Pancreas (tissue), 10 donors: ENCODE measurements around the gene RHD. TPM values are rescaled to one million over a fixed set of nuclear protein-coding genes. Genes with fewer than 3 reads are reported as not detected.
"Not testable (repeated sequence)": the region's sequence is repeated elsewhere in the genome, so short reads cannot be mapped to it uniquely, and the experiment has no call there.

Source experiments
- ATAC-seq, 4 donors: fragments of 200-7000 bp; cut with Tn5 transposase; one replicate each; pipeline versions ENCODE4 v1.8.0 to v1.9.1; 2020; ENCODE audit warnings: mild to moderate bottlenecking in 4 of 4, moderate library complexity in 4 of 4
- DNase-seq, 6 donors: peaks; one replicate each; pipeline ENCODE4 v3.0.0-alpha.2; 2020
- FAIRE-seq: peaks from 2 replicates; lab custom pipeline; 2012; peaks lifted over from hg19 to GRCh38; lab: Jason Lieb, UNC
- H3K27ac ChIP-seq, 4 donors: fragments of 200-600 bp; sonication (generic); 1 replicate in 3 of 4; 2 replicates in 1 of 4; pipeline versions ENCODE4 v1.5.0 to v1.8.0; 2020
- H3K27me3 ChIP-seq, 4 donors: fragments of 200-600 bp; one replicate each; pipeline ENCODE4 v1.8.0; 2021
- H3K36me3 ChIP-seq, 3 donors: fragments of 200-600 bp; sonication (generic) in 1 of 3; one replicate each; pipeline versions ENCODE4 v1.5.0 to v1.8.0; 2020 to 2021
- H3K4me1 ChIP-seq, 3 donors: fragments of 200-600 bp; one replicate each; pipeline ENCODE4 v1.8.0; 2021
- H3K4me3 ChIP-seq, 4 donors: fragments of 200-600 bp; sonication (generic) in 2 of 4; one replicate each; pipeline versions ENCODE4 v1.5.0 to v1.8.0; 2020 to 2021
- H3K9me3 ChIP-seq, 4 donors: fragments of 200-600 bp; one replicate each; pipeline ENCODE4 v1.8.0; 2021
- WGBS, 2 donors: extraction: QIAGEN DNeasy Blood & Tissue Kit; methylation state at CpG; one replicate each; pipeline ENCODE4 v1.1.7; 2013; 5-methylcytosine and 5-hydroxymethylcytosine counted together
- intact Hi-C, 3 donors: fragments of 100-400 bp; cut with DNase I; formaldehyde crosslinking; loops; one replicate each; pipeline versions ENCODE4 v1.11.1 to v1.14.2; 2022
- polyA plus RNA-seq, 2 donors: library from polyadenylated mRNA; stranded (reverse); fragments of 200-250 nt; gene quantifications; one replicate each; pipeline ENCODE4 v1.2.3, GENCODE V29; 2013
- total RNA-seq, 6 donors: library from RNA; stranded (reverse); fragmentation: NEBNext Ultra II Directional in 4 of 6; extraction: Animal tissue kit (Norgen Biotek cat#: 25700) in 4 of 6; gene quantifications; one replicate each; pipeline versions ENCODE4 v1.2.1 to v1.2.4, GENCODE V29; 2021 to 2023
- donor health status: healthy with polysubstance abuse.
- donor health status: DM: no; HTN: no; CAD: no; lungs with moderate emphysema.
- donor health status: DM: no; HTN: no; CAD: no.
- donor health status: control.
- donor health status: control.
- donor health status: Bipolar disorder and iron deficiency.
- donor health status: DM: yes; HTN: yes; CAD: no.
- donor health status: DM: no; HTN: no; CAD: no.
- donor health status: DM: no; HTN: no; CAD: no.
- donor health status: DM: yes; HTN: yes; CAD: no.

The RHD gene
- total and polyA plus RNA-seq, 8 donors, result not detected

DNA sequence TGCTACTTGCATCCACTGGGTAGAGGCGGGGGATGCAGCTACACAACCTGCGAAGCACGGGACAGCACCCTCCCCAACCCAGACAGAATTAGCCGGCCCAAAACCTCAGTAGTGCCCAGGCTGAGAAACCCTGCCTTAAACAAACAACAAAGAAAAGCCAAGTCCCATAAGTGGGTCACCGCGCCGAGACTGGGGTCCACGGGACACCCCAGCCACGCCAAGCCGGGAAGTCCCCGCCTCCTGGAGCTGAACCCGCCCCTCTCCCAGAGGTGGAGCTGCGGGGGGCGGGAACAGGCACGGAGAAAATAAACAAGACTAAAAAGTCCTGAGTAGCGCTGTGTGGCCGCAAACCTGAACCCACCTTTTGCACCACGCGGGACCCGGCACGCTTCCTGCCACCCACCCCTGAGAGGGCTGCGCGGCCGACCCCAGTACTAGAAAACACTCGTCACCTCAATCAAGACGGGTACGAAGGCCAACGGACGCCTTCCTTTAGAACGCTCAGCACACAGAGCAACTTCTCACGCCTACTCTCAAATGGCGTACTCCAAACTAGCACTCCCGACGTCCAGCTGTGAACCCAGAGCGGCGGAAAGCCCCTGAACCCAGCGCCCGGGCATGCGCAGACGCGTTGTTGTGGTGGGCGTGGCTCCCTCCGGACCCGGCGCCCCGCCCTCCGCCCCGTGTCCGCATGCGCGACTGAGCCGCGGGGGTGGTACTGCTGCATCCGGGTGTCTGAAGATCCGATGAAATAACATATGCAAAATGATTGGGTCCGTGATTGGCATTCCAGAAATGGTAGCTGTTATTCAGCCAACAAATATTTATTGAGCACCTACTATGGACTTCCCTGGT is 4.8 kb upstream of the RHD start:
- 1% methylated on average over 34 to 41 of the region's 56 CpGs for WGBS, 2 donors

DNA sequence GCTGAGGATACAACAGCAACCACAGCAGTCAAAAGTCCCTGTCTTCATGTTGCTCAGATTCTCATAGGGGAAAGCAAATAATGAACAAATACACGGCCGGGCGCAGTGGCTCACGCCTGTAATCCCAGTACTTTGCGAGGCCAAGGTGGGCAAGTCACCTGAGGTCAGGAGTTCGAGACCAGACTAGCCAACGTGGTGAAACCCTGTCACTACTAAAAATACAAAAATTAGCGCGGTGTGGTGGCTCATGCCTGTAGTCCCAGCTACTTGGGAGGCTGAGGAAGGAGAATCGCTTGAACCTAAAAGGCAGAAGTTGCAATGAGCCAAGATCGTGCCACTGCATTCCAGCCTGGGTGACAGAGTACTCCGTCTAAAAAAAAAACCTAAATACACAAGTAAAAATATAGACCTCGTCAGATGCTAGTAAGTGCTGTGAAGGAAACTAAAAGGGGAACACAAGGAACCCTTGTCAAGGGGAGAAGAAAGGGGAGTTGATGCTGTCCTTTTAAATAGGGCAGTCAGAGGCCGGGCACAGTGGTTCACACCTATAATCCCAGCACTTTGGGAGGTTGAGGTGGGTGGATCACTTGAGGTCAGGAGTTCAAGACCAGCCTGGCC is 4.1 kb upstream of the RHD start:
- ATAC-seq, FAIRE-seq, H3K4me1 ChIP-seq, H3K9me3 ChIP-seq, intact Hi-C loops, DNase-seq, H3K36me3 ChIP-seq, H3K27me3 ChIP-seq: not testable (repeated sequence)
- H3K4me3 ChIP-seq, result peak overlapping the region in 1 of 4 donors; percentile 33
- H3K27ac ChIP-seq, result peak overlapping the region in 2 of 4 donors; percentile 22 to 94
- WGBS, 2 donors, result 28 to 35% methylated on average over 13 to 14 of the region's 14 CpGs

More for the DNA sequence above, 4.8 kb upstream of the RHD start:
- FAIRE-seq, intact Hi-C loops, H3K27me3 ChIP-seq, H3K36me3 ChIP-seq, H3K9me3 ChIP-seq, H3K4me1 ChIP-seq: not testable (repeated sequence)
- peak; percentile 92 to 99 (median 96) for ATAC-seq
- H3K27ac ChIP-seq, result peak overlapping the region in 3 of 4 donors; percentile 38 to 94 (median 67)
- H3K4me3 ChIP-seq, result peak overlapping the region in 1 of 4 donors; percentile 33
- peak in 5 of 6 donors; percentile 65 to 85 (median 83) for DNase-seq

DNA sequence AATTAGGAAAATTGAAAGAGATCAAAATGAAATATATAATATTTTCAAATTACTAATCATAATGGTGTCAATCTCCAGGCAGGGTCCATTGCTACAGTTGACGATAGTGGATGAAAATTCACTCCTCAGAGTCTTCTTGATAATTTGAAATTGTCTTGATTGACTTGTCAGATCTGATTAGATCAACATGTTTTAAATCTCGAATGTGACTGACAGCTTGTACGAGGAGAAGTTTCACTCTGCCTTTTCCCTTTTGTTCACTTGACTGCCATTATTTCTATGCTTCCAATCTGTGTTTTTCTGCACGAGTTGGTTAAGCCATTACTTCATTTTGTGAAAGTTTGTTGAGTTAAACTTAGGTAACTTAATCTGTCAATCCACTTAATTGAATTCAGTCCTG is 3.3 kb downstream of the RHD start:
- H3K27me3 ChIP-seq, H3K4me1 ChIP-seq, H3K36me3 ChIP-seq, H3K4me3 ChIP-seq, H3K27ac ChIP-seq, DNase-seq, intact Hi-C loops, ATAC-seq, H3K9me3 ChIP-seq: not testable (repeated sequence)
- peak; percentile 20 for FAIRE-seq
- WGBS, 2 donors, result 54 to 65% methylated on average over 4 of the region's 4 CpGs

DNA sequence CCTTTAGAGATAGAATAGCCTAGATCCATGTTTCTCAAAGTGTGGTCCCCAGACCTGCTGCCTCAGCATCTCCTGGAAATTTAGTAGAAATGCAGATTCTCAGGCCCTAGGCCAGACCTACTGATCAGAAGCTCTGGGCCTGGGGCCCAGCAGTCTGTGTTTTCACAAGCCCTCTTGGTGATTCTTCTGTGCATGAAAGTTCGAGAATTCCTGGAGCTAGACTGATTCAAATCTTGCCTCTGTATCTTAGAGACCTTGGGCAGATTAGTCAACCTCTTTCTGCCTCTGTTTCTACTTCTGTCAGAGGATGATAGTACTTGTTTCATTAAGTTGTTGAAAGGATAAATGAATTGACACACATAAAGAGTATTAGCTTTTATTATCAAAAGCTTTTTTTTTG is 5.0 kb downstream of the RHD start:
- intact Hi-C loops, H3K4me1 ChIP-seq, H3K36me3 ChIP-seq, H3K27ac ChIP-seq, ATAC-seq, H3K9me3 ChIP-seq, H3K4me3 ChIP-seq, H3K27me3 ChIP-seq, FAIRE-seq, DNase-seq: not testable (repeated sequence)
- WGBS, 2 donors, result 70 to 71% methylated on average over 1 of the region's 1 CpG

DNA sequence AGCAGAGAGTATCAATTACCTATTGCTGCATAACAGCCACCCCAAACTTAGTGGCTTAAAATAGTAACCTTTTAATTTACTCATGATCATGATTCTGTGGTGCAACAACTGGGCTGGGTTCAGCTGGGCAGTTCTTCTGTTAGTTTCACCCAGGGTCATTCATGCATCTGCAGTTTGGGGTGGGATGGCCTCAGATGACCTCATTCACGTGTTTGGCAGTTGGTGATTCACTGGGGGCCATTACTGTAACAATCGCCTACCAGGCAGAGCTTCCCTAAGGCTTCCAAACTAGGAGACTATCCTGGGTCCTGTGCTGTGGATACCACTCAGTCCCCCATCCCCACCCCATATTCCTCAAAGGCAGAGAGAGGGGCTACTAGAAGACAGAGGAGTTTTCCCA is 6.0 kb downstream of the RHD start:
- ATAC-seq, DNase-seq, H3K4me1 ChIP-seq, FAIRE-seq, H3K27me3 ChIP-seq, H3K4me3 ChIP-seq, H3K9me3 ChIP-seq, intact Hi-C loops, H3K36me3 ChIP-seq, H3K27ac ChIP-seq: not testable (repeated sequence)
- 60 to 74% methylated on average over 2 of the region's 2 CpGs for WGBS, 2 donors

DNA sequence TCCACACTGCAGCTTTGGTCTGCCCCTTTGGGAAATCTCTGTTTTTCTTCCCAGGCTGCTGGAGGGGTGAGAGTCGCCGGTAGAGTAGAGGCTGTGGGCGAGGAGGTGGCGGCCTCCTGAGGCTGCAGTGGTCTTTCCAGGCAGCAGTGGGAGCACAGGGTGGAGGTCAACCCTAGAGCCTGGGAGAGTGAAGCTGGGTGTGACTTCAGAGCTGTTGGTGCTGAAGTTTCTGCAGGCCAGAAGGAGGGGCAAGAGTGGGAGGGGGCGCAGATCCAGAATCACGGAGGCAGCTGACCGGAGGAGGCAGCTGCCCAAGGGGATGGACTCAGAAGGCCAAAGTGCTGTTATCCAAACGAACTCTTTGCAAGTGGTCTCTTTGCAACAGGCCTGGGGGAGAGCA is 6.5 kb downstream of the RHD start:
- ATAC-seq, H3K36me3 ChIP-seq, H3K4me3 ChIP-seq, intact Hi-C loops, H3K27ac ChIP-seq, H3K9me3 ChIP-seq, DNase-seq, H3K27me3 ChIP-seq, FAIRE-seq, H3K4me1 ChIP-seq: not testable (repeated sequence)
- 59 to 83% methylated on average over 3 to 4 of the region's 8 CpGs for WGBS, 2 donors

DNA sequence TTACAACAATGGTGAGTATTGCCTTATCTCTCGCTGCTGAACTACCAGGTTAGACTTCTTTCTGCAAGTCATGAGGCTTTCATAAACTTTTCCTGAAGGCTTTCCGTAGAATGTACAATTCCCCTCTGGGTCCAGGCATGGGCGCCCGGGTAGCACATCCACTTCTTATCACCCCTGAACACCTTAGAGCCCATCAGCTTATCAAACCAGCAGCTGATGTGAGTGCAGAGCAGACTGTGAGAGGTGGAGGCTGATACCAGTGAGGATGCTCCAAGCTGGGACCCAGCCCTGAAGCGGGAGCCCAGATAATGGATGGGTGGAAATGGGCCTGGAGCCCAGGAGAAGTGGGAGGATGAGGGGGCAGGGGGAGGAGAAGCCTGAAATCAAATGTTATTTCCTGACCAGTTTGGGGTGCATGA is 7.4 kb downstream of the RHD start:
- H3K4me3 ChIP-seq, H3K9me3 ChIP-seq, H3K36me3 ChIP-seq, intact Hi-C loops, DNase-seq, ATAC-seq, H3K27ac ChIP-seq, FAIRE-seq, H3K27me3 ChIP-seq, H3K4me1 ChIP-seq: not testable (repeated sequence)
- WGBS, 2 donors, result 77 to 78% methylated on average over 4 of the region's 5 CpGs

DNA sequence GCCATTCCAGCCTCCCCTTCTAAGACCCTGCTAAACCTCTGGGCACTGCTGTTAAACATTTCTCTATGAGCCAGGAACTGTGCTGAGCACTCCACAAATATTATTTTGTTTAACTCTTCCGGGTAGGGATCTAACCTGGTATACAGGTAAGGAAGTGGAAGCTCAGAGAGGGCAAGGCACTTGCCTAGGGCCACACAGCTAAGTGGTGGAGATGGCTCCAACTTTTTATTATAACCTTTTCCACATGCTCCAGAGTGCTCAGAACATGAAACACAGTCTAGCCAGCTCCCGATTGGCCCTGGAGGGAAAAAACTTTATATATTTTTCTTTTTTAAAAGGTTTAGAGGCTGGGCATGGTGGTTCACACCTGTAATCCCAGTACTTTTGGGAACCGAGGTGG is 13.6 kb downstream of the RHD start:
- H3K9me3 ChIP-seq, intact Hi-C loops, H3K4me3 ChIP-seq, H3K27me3 ChIP-seq, FAIRE-seq, H3K4me1 ChIP-seq, H3K36me3 ChIP-seq, DNase-seq, ATAC-seq, H3K27ac ChIP-seq: not testable (repeated sequence)
- 61 to 62% methylated on average over 3 of the region's 3 CpGs for WGBS, 2 donors

DNA sequence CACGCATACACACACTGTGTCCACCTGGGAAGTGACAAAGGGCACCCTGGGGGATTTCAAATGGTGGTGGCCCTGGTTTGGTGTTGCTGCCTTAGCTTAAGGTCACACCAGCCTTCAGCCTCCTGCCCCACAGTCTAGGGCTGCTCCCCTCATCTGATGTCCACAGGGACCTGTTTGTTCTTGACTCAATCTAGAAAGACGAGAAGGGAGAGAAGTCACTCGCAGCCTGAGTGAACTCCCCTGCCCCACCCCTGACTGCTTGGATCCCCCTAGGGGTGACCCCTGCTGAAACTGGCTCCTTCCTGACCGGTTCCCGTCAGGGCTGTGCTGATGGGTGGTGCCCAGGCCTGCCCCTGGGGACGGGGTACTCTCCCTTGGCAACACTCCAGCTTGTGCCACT is 14.9 kb downstream of the RHD start:
- H3K4me1 ChIP-seq, intact Hi-C loops, H3K9me3 ChIP-seq, FAIRE-seq, ATAC-seq, DNase-seq, H3K4me3 ChIP-seq, H3K36me3 ChIP-seq, H3K27me3 ChIP-seq, H3K27ac ChIP-seq: not testable (repeated sequence)
- 83 to 91% methylated on average over 3 to 5 of the region's 6 CpGs for WGBS, 2 donors

DNA sequence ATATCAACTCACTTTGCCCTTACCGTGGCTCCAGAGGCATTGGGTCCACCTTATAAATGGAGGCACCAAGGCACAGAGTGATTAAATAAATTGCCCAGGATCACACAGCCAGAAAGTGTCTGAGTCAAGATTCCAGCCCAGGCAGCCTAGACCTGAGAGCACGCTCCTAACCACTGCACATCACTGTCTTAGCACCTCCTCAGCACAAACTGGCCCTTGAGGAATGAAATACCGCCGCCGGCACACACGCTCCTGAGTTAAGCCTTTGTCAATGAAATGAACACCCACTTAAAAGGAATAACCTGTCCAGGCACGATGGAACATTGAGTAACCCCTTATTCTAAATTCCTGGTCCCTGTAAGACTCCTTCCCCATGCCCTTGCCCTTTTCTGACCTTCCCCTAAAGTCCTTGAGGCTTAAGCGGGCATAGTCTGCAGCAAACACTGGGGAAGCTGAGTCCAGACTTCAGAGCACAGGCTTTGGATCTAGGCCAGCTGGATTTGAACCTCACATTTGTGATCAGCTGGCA is 16.3 kb downstream of the RHD start:
- H3K4me1 ChIP-seq, H3K4me3 ChIP-seq, H3K27me3 ChIP-seq, H3K27ac ChIP-seq, ATAC-seq, FAIRE-seq, DNase-seq, H3K36me3 ChIP-seq, intact Hi-C loops, H3K9me3 ChIP-seq: not testable (repeated sequence)
- 48 to 72% methylated on average over 2 of the region's 8 CpGs for WGBS, 2 donors

DNA sequence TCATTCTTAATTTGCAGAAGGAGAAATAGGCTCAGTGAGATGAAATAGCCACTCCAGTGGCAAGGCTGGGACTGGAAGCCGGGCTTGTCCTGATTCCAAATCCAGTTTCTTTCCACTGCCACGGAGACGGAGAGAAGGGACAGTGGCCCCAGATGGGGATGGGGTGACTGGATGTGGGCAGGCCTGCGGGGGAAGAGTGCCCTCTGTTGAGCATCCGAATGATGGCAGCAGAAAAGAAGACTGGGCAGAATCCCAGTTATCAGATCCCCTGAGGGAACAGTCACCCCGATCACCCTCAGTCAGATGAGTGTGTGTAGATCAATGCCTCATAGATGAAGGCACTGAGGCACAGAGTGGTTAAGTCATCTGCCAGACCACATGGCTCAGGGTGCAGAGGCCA is 17.7 kb downstream of the RHD start:
- DNase-seq, H3K4me3 ChIP-seq, H3K36me3 ChIP-seq, FAIRE-seq, intact Hi-C loops, H3K27ac ChIP-seq, H3K4me1 ChIP-seq, H3K27me3 ChIP-seq, H3K9me3 ChIP-seq: not testable (repeated sequence)
- ATAC-seq, result peak in 3 of 4 donors; percentile 63 to 87 (median 82)
- 4 to 6% methylated on average over 5 of the region's 6 CpGs for WGBS, 2 donors

DNA sequence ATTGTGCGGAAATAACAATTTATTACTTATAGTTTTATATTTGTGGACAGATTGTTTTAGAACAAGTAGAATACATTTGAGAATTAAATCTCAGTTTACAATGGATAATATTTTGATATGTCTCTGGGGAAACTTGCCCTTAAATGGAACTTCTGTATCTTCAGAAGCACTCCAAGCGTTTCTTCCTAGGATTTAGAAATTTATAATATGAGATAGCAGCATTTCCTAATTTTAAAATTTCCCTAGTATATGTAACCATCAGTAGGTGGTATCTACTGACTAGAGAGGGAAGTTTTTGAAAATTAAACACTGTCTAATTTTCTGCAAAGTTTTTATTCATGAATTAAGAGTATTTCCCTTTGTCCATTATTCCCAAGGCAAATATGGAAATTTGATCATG is 21.1 kb downstream of the RHD start:
- 71 to 83% methylated on average over 2 of the region's 2 CpGs for WGBS, 2 donors
- FAIRE-seq, result peak; percentile 45
- ATAC-seq, H3K9me3 ChIP-seq, H3K4me1 ChIP-seq, H3K27ac ChIP-seq, DNase-seq, H3K27me3 ChIP-seq, H3K36me3 ChIP-seq, H3K4me3 ChIP-seq, intact Hi-C loops: not testable (repeated sequence)
